Coronary artery (tissue), 2 donors: ENCODE results near the gene ZMYND15.

Experiments
- DNase-seq: peaks from one replicate; pipeline ENCODE4 v3.0.0-alpha.2; 2017; ENCODE audit warnings: low spot score
- H3K27ac ChIP-seq, 2 donors: fragments of 200-600 bp; sonication (generic); one replicate each; pipeline ENCODE4 v1.5.1; 2016 to 2019
- H3K4me3 ChIP-seq: fragments of 200-600 bp; sonication (generic); 2 replicates; pipeline ENCODE4 v1.5.1; 2016; ENCODE audit warnings: mild to moderate bottlenecking, moderate library complexity
- CTCF ChIP-seq: fragments of 200-600 bp; sonication (generic); IDR thresholded peaks from one replicate; pipeline ENCODE4 v1.5.1; 2019; ENCODE audit warnings: antibody characterized with exemption

ZMYND15 gene

GRCh38 chr17:4717791-4718190 is 21.8 kb upstream of the ZMYND15 start:
- no peak for DNase-seq
- TF ChIP-seq CTCF, result no peak
- H3K4me3 ChIP-seq, result no peak overlapping the region
- no peak overlapping the region for H3K27ac ChIP-seq

- H3K4me3 ChIP-seq, result no peak overlapping the region
- H3K27ac ChIP-seq, result no peak overlapping the region
- no peak for TF ChIP-seq CTCF
- no peak for DNase-seq
Observed at GRCh38 chr17:4718276-4718675, 21.4 kb upstream of the ZMYND15 start.

- no peak overlapping the region for H3K4me3 ChIP-seq
- H3K27ac ChIP-seq, result no peak overlapping the region
- no peak for TF ChIP-seq CTCF
- DNase-seq, result no peak
Observed at GRCh38 chr17:4719146-4719545, 20.5 kb upstream of the ZMYND15 start.

- no peak for DNase-seq
- Histone ChIP-seq H3K4me3 (no peak overlapping the region), H3K27ac (no peak overlapping the region)
- no peak for TF ChIP-seq CTCF
Observed at GRCh38 chr17:4719684-4720221, 19.9 kb upstream of the ZMYND15 start.

GRCh38 chr17:4720787-4721186 is 18.8 kb upstream of the ZMYND15 start:
- no peak overlapping the region for H3K4me3 ChIP-seq
- no peak for DNase-seq
- no peak overlapping the region for H3K27ac ChIP-seq
- no peak for TF ChIP-seq CTCF

GRCh38 chr17:4721203-4722135 is 18.2 kb upstream of the ZMYND15 start:
- TF ChIP-seq CTCF, result no peak
- Histone ChIP-seq H3K27ac (no peak overlapping the region), H3K4me3 (no peak overlapping the region)
- no peak for DNase-seq

- no peak for TF ChIP-seq CTCF
- DNase-seq, result no peak
- Histone ChIP-seq H3K27ac (no peak overlapping the region), H3K4me3 (no peak overlapping the region)
Observed at GRCh38 chr17:4722678-4723240, 16.9 kb upstream of the ZMYND15 start.
